GM12872 (cell line): Measurements from ENCODE around the gene HIVEP2.
A peak's percentile ranks its signal among the peaks of the same experiment; 100 is the strongest.

Source experiments
- TF ChIP-seq, protein P1 (sequence below): IDR thresholded peaks from 3 replicates; pipeline ENCODE4 v1.5.1; 2011; ENCODE audit warnings: low read depth, mild to moderate bottlenecking, low read length, moderate library complexity; ENCODE audit not compliant: insufficient read depth

Gene HIVEP2

DNA sequence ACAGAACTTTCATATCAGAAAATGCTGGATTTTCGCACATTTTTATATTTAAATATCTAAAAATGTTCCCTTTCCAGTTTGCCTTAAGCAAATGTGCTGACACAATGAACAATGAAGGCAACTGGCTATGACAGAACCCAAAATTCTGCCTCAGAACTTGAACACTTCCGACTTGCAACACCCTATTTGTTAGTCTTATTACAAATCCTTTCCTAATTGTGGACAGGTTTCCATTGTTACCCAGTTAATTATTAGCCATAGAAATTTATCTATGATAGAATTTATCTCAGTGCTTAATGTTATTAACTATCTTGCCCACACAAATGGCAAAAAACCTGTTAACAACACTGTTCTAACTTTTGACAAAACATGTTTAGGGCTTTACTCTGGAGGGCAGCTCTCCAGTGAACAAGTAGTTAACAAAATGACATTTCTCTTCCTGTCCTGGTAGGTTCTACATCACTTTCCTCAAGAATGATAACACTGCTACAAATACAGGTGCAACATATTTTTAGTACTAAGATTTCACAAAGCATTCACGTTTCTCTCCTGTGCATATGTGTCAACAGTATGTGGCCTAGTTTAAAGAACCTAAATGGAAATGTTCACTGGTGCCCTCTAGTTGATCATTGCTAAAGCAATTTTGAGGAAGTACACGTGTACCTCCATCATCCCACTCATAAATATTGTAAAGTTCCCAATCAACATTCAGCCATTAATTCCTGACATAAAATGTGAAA lies 58.4 kb downstream of the HIVEP2 start:
- TF ChIP-seq, protein P1, sequence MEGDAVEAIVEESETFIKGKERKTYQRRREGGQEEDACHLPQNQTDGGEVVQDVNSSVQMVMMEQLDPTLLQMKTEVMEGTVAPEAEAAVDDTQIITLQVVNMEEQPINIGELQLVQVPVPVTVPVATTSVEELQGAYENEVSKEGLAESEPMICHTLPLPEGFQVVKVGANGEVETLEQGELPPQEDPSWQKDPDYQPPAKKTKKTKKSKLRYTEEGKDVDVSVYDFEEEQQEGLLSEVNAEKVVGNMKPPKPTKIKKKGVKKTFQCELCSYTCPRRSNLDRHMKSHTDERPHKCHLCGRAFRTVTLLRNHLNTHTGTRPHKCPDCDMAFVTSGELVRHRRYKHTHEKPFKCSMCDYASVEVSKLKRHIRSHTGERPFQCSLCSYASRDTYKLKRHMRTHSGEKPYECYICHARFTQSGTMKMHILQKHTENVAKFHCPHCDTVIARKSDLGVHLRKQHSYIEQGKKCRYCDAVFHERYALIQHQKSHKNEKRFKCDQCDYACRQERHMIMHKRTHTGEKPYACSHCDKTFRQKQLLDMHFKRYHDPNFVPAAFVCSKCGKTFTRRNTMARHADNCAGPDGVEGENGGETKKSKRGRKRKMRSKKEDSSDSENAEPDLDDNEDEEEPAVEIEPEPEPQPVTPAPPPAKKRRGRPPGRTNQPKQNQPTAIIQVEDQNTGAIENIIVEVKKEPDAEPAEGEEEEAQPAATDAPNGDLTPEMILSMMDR: 0 out of 3 replicates have a peak, but pooled peaks have one; percentile 23

DNA sequence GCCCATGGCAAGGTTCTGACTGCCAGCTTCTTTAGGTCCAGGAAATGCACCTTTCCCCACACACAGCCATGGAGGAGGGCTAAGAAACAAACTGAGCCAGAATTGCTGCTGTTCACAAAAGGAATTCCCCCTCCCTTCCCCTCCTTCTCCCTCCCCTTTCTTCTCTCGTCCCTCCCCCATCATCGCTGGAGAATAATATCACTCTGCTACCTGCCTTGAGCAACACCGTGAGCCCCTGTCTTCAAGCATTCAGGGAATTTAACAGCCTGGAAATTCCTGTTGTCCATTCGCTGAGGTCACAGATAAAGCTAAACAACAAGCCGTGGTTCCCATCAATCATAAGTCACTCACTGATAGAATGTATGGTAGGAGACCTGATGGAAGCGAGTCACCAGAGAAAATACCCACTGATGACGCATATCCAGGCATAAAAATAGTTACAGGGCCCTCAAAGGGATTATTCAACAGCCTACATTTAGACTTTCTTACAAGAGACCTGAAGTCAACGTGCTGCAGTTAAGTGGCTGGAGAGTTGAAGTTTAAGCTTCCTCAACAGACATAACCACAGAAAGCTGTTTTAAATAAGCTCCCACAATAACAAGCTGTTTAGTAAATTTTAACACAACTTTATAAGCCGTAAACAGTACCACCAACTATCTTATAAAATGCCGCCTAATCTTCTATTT lies 59.7 kb downstream of the HIVEP2 start:
- TF ChIP-seq, protein P1: no peak

DNA sequence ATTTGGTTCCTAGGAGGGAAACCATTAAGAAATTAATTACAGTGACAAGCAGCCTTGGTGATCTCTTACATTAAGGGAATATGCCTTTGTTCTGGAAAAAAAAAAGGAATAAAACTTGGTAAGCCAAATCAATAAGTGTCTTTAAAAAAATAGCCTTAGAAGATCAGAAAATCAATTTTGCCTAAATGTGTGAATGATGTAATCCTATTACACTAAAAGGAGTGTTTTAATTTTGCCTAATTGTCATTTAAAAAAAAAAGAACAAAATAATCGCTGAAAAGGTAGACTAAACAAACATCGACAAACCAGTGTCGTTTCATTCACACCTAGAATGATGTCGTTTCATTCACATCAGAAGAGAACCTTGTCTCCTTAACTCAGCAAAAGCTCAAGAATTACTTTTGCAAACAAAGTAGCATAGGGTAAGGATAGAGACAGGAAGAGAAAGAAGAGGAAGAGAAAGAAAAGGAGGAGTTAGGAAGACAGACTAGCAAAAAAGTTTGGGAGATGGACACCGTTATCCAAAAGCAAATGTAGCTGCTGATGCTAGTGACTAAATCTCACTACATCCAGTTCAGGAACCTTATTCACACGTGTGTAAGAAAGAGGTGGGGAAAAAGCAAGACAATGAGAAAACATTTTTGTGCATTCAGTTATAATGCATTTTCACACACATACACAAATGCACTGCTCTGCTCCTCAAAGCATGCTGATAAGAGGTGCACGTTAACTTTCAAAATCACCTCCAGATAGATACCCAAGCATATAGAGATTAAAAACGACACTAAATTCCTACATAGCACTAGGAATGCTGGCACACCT lies 60.6 kb downstream of the HIVEP2 start:
- TF ChIP-seq, protein P1: no peak

DNA sequence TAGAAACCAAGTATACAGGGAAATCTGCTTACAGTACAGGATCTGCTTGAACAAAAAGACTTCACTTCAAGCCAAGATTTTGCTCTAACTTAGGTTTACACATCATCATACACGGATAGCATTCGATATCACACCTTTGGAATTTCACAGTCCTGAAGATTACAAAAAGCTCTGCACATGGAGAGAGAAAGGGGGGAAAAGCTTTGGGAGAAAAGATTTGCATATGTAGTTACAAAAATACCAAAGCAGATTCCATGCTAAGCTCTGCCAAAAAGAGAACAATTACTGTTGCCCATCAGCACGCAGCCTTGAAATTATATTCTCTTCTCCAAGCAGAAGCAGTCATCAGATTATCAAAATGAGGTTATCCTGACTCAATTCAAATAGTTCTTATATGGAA lies 62.0 kb downstream of the HIVEP2 start:
- TF ChIP-seq, protein P1: no peak

DNA sequence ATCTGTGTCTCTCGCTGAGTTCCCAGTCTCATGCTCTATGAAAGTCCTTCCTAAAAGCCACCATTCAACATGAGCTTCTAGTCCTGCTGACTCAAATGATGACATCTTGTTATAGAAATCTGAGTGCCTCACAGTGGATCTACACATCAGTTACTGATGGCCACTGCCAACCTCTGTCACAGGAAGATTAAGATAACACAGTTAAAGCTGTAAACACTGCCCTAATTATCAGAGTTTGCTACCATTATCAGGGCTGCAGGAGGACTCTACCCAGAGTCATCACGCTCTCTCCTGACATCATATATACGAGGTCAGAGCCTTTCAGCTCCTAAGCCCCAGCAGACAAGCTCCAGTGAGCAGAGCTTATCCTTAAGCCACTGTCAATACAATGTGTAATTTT lies 63.2 kb downstream of the HIVEP2 start:
- TF ChIP-seq, protein P1: no peak

DNA sequence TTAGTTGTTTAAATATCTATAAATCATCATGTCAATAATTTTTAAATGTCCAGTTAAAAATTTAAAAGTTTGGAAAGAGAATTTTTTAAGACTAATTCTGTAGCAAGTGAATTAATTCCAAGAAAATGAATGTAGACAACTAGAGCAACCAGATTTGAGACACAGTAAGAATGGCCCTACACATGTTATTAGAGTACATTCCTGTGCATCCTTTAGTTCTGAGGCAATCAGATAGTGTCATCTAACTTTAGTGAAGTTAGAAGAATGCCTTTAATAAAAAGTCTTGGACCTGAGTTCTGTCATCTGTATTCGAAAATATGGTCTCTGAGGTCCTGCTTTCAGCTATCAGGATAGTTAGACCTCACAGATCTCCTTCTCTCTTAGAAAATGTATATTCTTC lies 63.7 kb downstream of the HIVEP2 start:
- TF ChIP-seq, protein P1: no peak

DNA sequence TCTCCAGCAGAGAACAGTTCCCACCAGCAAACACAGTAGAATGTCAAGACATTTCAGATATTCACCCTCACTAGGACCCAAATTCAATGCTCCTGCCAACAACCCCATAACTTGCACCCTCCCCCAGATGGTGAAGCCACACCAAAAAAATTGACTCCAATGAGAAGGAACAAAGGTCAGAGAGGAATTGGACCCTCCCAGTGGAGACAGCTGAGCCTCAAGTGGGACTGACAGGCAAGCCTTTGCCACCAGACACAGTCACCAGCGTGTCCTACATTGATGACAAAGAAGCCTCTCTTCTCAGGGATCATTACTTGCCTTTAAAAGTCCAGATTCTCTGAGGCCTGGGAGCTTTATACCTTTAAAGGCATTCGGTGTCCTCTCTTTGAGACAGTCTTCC lies 64.8 kb downstream of the HIVEP2 start:
- TF ChIP-seq, protein P1: no peak
